Measurements from ENCODE around the gene MKNK2.

DNA sequence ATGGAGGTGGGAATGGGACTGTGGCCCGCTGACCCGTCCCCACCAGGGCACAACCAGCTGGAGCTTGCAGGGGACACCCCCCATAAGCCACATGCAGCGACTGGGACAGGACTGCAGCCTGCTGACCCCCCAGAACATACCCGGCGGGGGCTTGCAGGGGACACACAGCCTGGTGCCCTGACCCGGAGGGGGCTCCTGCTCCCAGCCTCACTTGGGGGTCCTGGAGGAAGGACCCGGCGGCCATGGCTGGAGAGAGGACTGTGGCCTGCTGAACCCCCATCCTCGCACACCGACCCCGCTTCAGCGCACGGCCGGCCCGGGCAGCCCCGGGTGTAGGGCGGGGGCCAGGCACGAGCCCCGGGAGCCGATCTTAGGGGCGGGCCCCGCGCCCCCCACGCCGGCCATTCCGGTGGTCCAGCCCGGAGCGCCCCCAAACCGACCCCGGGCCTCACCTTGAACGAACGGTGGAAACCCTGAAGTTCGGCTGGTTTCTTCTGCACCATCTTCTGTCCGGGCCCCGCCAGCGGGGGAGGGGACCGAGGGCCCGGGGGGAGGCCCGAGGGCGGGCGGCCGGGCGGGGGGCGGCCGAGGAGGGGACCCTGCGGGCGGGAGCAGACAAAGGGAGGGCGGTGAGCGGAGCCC, 574 bp downstream of the MKNK2 start:
- no peak for TF ChIP-seq LEF1 (IDR thresholded peaks at IDR 0.05; ENCODE audit: borderline replicate concordance)
- TF ChIP-seq ARNT (IDR thresholded peaks at IDR 0.05): no peak
